IPS-NIHi7 (cell line): ENCODE results near the gene ACBD3.

Experiments
- DNase-seq: peaks from one replicate; pipeline ENCODE4 v3.0.0; 2012; ENCODE audit warnings: mixed read lengths; ENCODE audit errors: extremely low spot score

The ACBD3 gene

DNA sequence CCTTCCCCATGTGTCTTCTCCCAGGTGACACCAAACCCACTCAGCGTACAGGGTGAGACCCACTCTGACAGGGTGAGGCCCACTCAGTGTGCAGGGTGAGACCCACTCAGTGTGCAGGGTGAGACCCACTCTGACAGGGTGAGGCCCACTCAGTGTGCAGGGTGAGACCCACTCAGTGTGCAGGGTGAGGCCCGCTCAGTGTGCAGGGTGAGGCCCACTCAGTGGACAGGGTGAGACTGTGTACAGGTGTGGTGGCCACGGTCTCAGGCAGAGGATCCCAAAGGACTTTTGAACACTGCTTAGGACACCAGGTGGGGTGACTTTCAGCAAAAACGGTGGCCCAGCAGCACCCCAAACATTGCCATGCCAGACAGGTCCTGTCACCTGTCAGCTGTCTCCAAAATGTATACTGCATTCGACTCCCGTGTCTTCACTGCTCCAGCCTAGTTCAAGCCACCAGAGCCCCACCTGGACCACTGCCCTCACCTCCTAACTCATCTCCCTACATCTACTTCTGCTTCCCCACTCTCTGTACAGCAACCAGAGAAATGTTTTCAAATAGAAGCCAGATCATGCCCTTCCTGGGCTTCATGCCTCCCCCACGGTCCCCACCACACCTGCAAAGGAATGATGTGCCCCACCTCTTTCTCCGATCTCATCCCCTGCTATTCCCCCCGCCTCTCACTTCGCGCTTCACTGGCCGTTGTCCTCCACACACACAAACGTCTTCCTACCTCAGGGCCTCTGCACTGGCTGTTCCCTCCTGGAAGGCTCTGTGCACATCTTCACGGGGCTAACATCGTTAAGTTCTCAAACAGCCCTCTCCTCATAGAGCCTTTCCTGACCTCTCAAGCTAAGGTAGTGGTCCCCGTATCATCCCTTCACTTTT lies 52.1 kb downstream of the ACBD3 start:
- no peak for DNase-seq

GRCh38 chr1:226133504-226134123 lies 52.9 kb downstream of the ACBD3 start:
- DNase-seq: no peak

GRCh38 chr1:226132728-226133503 lies 53.6 kb downstream of the ACBD3 start:
- no peak for DNase-seq

DNA sequence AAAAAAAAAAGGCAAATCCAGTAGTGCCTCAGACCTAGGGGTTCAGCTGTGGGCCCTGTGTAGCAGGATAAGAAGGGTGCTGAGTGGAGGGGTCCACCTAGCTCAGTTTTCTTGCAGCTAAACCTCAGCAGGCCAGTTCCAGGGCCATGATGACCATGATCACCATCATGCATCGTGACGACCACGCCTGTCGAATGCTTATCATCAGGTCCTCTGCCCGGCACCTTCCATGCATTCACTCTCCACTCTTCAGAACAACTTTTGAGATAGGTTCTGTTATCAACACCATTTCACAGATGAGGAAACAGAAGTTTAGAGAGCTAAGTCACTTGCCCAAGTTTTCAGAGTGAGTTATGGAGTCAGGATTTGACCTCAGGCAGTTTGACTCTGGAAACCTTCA lies 54.9 kb downstream of the ACBD3 start:
- no peak for DNase-seq

DNA sequence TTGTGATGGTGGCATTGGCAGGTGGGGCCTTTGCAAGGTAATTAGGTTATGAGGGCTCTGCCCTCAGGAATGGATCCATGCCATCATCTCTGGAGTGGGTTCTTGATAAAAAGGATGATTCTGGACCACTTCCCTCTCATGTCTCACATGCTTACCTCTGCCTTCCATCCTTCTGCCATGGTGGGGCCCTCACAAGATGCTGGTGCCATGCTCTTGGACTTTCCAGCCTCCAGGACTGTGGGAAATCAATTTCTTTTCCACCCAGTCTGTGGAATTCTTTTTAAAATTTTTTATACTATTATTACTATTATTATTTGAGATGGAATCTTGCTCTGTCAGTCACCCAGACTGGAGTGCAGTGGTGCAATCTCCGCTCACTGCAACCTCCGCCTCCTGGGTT lies 57.3 kb downstream of the ACBD3 start:
- no peak for DNase-seq

GRCh38 chr1:226128487-226129075 lies 58.0 kb downstream of the ACBD3 start:
- no peak for DNase-seq

DNA sequence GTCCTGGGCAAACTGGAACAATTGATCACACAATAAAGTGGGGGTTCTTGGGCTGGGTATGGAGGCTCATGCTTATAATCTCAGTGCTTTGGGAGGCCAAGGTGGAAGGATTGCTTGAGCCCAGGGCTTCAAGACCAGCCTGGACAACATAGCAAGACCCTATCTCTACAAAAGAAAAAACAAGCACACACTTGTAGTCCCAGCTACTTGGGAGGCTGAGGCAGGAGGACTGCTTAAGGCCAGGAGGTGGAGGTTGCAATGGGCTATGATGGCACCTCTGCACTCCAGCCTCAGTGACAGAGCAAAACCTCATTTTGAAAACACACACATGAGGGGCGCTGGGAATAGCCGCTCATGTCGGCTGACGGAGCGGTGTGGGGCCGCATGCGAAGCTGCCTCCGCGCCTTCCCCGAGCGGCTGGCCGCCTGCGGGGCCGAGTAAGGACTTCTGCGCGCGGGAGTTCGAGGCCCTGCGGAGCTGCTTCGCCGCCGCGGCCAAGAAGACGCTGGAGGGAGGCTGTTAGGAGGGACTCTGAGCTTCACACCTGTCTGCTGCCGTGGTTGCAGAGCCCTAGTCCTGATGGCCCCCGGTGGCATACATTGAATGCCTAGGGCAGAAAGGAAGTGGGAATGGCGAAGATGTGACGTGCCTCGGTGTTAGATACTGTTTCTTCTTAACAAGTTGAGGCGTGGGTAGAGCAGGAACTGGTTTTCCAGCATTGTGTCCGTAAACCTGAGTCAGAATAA lies 59.5 kb downstream of the ACBD3 start:
- DNase-seq: no peak

DNA sequence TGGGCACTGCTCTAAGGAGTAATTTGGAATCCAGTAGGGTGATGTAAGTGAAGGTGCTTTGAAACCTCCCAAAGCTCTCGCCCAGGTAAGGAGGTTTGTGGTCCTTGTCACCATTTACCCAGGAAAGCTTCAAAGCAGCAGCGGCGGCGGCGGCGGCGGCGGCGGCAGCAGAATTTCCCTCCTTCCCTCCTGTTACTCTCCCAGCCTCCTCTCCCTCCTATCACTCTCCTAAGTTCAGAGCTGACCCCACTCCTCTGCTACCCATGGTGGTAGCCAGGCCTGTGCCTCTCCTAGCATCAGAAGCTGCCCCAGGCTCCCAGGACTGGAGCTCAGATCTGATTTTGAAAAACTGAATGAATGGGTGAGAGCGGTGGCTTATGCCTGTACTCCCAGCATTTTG lies 60.7 kb downstream of the ACBD3 start:
- DNase-seq: no peak

DNA sequence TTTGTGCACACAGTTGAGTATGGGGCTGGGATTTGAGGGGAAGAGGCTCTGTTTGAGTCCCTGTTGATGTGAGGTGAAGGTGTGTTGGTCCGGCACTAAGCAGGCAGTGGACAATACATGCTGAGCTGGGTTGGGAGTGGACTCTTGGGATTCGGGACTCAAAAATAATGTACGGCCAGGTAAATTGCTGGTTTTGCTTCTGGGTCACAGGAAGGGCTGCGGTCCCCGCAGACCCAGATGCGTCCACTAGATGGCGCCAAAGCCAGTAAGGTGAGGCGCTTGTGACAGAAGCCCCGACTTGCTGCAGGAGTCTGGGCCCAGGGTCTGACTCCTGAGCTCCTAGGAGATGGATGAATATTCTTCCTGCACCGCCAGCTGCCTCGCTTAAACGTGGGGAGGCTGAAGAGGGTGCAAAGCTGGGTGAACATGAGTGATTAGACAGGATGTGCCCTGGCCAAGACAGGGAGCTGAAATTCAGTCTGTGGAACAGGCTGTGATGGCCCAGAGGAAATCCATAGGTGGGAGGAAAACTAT lies 61.4 kb downstream of the ACBD3 start:
- DNase-seq: peak; percentile 88

DNA sequence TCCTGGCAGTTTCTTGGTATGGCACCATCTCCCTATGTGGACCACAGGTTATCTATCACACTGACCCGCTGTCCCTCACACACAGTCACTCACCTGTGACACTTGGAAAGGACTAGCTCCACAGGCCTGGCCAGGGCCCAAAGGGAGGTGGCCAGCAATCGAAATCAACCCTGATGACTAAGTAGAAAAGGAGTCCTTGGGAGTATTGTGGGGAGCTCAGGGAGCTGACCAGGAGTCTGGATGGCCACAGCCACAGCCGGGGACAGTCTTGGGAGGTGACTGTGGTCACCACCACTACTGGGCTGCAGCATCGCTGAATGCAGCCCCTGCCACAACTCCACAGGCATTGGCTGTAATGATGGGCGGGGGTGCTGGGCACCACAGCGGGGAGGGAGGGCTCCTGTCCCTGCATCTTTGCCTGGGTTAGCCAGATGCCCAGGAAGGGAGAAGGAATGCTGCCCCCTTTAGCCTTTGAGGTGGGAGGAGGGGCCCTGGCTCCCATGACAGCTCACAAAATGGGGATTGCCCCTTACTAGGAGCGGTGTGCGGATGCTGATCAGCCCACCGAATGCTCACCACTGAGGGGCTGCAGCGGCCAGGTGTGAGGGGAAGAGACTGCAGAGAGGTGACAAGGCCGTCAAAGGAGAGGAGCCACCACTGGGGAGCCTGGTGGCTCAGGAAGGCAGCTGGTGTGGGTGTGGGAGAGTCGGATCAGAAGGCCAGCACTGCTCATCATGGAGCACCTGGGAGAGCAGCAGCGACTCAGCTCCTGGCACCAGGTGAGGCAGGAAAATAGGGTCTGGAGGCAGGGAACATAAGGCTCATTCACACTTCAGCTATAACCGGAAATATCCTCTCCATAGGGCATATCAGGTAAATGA lies 62.7 kb downstream of the ACBD3 start:
- no peak for DNase-seq

- DNase-seq: no peak
Observed at GRCh38 chr1:226123212-226123560, 63.4 kb downstream of the ACBD3 start.

GRCh38 chr1:226121587-226122400 lies 64.7 kb downstream of the ACBD3 start:
- DNase-seq: peak; percentile 91

- DNase-seq: no peak
Observed at GRCh38 chr1:226121049-226121586, 65.4 kb downstream of the ACBD3 start.

DNA sequence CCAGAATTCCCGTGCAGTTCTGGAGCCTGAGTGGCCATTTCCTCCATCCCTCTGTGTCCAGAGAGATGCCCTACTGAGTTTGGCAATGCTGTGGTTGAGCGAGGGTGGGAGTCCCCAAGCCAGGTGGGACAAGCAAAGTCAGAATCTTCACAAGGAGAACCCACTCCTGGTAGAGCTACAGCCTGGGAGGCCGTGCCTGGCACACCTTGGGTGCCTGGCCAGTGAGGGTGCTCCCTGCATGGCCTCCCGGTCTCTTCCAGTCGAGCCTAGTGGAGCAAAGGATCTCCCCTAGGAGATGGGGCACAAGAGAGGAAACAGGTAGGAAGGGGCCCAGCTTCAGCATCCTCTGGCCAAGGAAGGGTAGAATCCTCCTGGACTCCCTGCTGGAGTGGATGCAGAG lies 66.1 kb downstream of the ACBD3 start:
- no peak for DNase-seq

DNA sequence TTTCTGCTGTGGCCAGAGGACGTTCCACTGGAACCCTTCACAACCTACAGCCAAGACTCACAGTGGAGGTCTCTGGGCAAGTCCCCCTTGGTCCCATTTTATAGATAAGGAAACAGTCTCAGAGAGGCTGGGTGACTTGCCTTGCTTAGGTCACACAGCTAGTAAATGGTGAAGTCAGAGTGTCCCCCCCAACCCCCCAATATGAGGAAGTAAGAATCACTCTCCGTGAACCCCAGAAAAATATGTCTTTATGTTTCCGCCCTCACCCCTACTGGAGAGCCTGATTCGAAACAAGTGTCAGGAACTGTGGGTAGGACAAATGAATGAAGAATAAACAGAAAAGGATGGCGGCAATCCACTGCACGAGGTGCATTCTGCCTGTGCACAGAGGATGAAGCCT lies 67.4 kb downstream of the ACBD3 start:
- no peak for DNase-seq

DNA sequence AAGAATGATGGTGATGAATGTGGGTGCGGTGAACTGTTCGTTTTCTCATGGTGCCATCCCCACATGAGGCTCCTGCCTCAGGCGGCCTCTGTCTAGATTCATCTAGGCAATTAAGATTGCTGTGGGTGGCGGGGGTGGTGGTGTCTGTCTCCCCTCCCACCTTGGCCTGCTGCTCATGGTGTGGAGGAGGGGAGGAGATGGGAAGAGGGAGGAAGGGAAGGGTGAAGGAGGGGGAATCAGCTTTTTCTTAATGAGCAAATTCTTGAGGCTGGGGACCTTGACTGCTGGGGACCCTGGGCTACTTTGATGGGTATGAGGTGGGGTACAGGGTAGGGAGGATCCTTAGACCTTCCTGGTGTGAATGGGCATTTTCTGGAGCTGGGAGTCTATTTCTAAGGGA lies 68.2 kb downstream of the ACBD3 start:
- no peak for DNase-seq

DNA sequence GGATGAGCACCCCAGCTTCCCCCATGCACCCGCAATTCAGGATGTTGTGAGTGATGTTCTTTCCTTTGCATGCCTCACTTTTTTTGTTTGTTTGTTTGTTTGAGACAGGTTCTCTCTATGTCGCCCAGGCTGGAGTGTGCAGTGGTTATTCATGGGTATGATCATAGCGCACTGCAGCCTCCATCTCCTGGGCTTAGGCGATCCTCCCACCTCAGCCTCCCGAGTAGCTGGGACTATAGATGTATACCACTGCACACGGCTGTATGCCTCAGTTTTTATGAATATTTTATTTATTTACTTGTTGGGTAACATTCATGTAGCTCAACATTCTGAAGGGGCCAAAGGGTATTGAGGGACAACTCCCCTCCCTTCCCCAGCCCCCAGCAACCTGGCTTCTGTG lies 69.2 kb downstream of the ACBD3 start:
- DNase-seq: no peak

- no peak for DNase-seq
Observed at GRCh38 chr1:226116673-226117072, 69.9 kb downstream of the ACBD3 start.

- no peak for DNase-seq
Observed at GRCh38 chr1:226112626-226113025, 73.9 kb downstream of the ACBD3 start.
